SK-N-MC (cell line): ENCODE results near the gene NOP10.

Source experiments
- DNase-seq: peaks from one replicate; pipeline ENCODE4 v3.0.0-alpha.2; 2011; ENCODE audit warnings: low read depth, low spot score
- H3K27ac ChIP-seq: fragments of 200-600 bp; sonication (generic); 2 replicates; pipeline ENCODE4 v1.5.1; 2016; ENCODE audit warnings: mixed run types
- H3K36me3 ChIP-seq: fragments of 200-600 bp; sonication (generic); 2 replicates; pipeline ENCODE4 v1.6.1; 2017; ENCODE audit warnings: antibody characterized with exemption, low read length, mixed read lengths; ENCODE audit not compliant: insufficient read depth
- H3K4me3 ChIP-seq: fragments of 200-600 bp; sonication (generic); 2 replicates; pipeline ENCODE4 v1.5.1; 2016
- H3K9ac ChIP-seq: fragments of 200-600 bp; sonication (generic); 2 replicates; pipeline ENCODE4 v1.8.0; 2017; ENCODE audit warnings: mixed run types, mixed read lengths; ENCODE audit not compliant: insufficient read length
- H3K9me3 ChIP-seq: fragments of 200-600 bp; sonication (generic); 2 replicates; pipeline ENCODE4 v1.6.1; 2017; ENCODE audit warnings: low read depth, mild to moderate bottlenecking, antibody characterized with exemption, low read length, moderate library complexity, mixed read lengths
- EZH2 ChIP-seq: fragments of 200-600 bp; sonication (generic); IDR thresholded peaks from one replicate; pipeline ENCODE4 v1.6.1; 2017; ENCODE audit warnings: antibody characterized with exemption
- FOXP2 ChIP-seq: optimal IDR thresholded peaks from 2 replicates; pipeline ENCODE3; 2011; ENCODE audit warnings: mild to moderate bottlenecking, moderate library complexity; ENCODE audit not compliant: insufficient read depth; ENCODE audit errors: extremely low read length, control extremely low read depth
- POLR2AphosphoS5 ChIP-seq: IDR thresholded peaks from 2 replicates; pipeline ENCODE4 v1.6.1; 2012; ENCODE audit warnings: mild to moderate bottlenecking, low read depth, low read length, borderline replicate concordance

Gene NOP10

DNA sequence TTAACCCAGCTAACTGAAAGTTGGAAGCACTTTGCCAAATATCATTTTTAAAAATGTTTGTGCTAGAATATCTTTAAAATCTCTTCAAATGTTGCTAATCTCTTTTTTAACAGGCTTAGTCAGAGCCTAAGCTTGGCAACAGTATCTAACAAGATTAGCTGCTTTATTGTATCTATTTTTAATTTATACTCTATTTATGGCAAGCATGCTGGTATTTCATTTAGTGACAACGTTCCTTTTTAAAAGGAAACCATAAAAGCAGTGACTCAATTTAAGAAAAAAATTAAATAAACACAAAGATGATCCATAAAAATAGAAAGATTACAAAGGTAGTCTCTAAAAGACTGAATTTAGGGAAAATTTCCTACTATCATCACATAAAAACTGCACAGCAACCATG, 45.9 kb downstream of the NOP10 start:
- H3K9me3 ChIP-seq, result no peaks in the 10 kb centered on the region
- no peak for DNase-seq
- no peak overlapping the region for H3K4me3 ChIP-seq
- no peak overlapping the region for H3K9ac ChIP-seq
- H3K36me3 ChIP-seq, result no peaks in the 10 kb centered on the region
- TF ChIP-seq POLR2AphosphoS5 (no peak), EZH2 (no peak), FOXP2 (no peak)
- no peak overlapping the region for H3K27ac ChIP-seq

DNA sequence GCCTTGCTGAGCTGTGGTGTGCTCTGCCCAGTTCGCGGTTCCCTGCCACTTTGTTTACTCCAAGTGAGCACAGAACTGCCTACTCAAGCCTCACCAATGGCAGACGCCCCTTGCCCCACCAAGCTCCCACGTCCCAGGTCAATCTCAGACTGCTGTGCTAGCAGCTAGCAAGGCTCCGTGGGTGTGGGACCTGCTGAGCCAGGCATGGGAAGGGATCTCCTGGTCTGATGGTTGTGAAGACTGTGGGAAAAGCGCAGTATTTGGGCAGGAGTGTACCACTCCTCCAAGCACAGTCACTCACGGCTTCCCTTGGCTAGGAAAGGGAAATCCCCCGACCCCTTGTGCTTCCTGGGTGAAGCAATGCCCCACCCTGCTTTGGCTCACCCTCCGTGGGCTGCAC, 50.3 kb downstream of the NOP10 start:
- H3K27ac ChIP-seq, result no peak overlapping the region
- no peak overlapping the region for H3K4me3 ChIP-seq
- no peaks in the 10 kb centered on the region for H3K9me3 ChIP-seq
- H3K36me3 ChIP-seq, result no peaks in the 10 kb centered on the region
- no peak overlapping the region for H3K9ac ChIP-seq
- DNase-seq, result no peak
- TF ChIP-seq POLR2AphosphoS5 (no peak), EZH2 (no peak), FOXP2 (no peak)
